HEK293 (cell line): ENCODE data around the gene TET3.

Experiments used
- CTCF ChIP-seq: fragments of 450-650 bp; formaldehyde crosslinking; IDR thresholded peaks from 2 replicates; pipeline ENCODE4 v1.5.1; 2016; ENCODE audit warnings: missing biosample characterization, missing genetic modification characterization
- ZSCAN30 ChIP-seq: fragments of 450-650 bp; IDR thresholded peaks from 2 replicates; pipeline ENCODE4 v1.5.1; 2018; ENCODE audit warnings: missing biosample characterization, mild to moderate bottlenecking, missing genetic modification characterization, moderate library complexity

DNA sequence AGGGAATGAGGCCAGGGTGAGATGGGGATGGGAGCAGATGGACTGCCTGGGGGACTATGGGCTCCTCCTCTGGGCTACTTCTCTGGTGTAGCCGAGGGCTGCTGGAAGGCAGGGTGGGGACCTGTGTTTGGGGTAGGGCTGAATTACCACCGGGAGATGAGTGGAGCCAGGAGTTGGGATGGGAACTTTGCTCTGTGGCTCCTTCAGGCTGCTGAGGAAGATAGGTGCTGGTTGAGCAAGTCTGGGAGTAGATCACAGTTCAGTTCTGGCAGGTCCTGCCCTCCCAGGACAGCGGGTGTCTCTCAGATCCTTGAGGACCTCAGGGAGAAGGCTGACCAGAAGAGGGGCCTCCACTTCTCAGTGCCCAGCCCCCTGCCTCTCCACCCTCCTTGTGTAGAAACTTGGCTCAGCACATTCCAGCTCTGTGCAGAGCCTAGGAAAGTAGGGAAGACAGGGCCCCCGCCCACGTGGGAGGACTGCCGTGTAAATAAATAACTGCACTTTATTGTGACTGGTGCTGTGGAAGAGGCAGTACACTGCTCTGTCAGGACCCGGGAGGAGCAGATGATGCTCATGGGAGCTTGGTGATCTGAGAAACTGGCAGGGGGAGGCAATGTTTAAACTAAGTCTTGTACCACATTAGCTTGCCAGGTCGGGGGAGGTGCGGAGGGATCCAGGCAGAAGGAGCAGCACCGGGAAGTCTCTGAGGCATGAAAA, 15.3 kb downstream of the TET3 start:
- TF ChIP-seq CTCF (tag by site-specific recombination) (no peak), ZSCAN30 (tag by site-specific recombination) (no peak)
